Activated CD8-positive, alpha-beta T cell treated with anti-CD3 and anti-CD28 coated beads for 36 hours (primary cell): ENCODE data around the gene SPSB1. TPM values are rescaled to one million over a fixed set of nuclear protein-coding genes. Genes with fewer than 3 reads are reported as not detected.

Experiments
- ATAC-seq: fragments of 200-7000 bp; cut with Tn5 transposase; one replicate; pipeline ENCODE4 v1.10.0; 2021; ENCODE audit warnings: mild to moderate bottlenecking, moderate library complexity
- CTCF ChIA-PET: fragments of 350-600 bp; sonication (Branson Sonifier 250); formaldehyde crosslinking; loops from one replicate; lab custom pipeline; 2021; ENCODE audit warnings: antibody characterized with exemption; lab: Charles Lee
- POLR2A ChIA-PET: fragments of 350-600 bp; sonication (Branson Sonifier 250); formaldehyde crosslinking; loops from one replicate; lab custom pipeline; 2021; ENCODE audit warnings: antibody characterized with exemption; lab: Charles Lee
- DNase-seq: peaks from one replicate; pipeline ENCODE4 v3.0.0-alpha.2; 2020
- H3K27ac Mint-ChIP-seq: one replicate; pipeline ENCODE4 v1.8.0; 2021; ENCODE audit warnings: mild to moderate bottlenecking, mixed read lengths
- H3K27me3 Mint-ChIP-seq: one replicate; pipeline ENCODE4 v1.8.0; 2021; ENCODE audit warnings: mixed read lengths
- H3K36me3 Mint-ChIP-seq: one replicate; pipeline ENCODE4 v1.8.0; 2021; ENCODE audit warnings: low read depth, mixed read lengths
- H3K4me1 Mint-ChIP-seq: one replicate; pipeline ENCODE4 v1.8.0; 2021; ENCODE audit warnings: low read depth, mixed read lengths
- H3K4me3 Mint-ChIP-seq: one replicate; pipeline ENCODE4 v1.8.0; 2021; ENCODE audit warnings: mild to moderate bottlenecking, moderate library complexity, mixed read lengths
- H3K9me3 Mint-ChIP-seq: one replicate; pipeline ENCODE4 v1.8.0; 2021; ENCODE audit warnings: mixed read lengths
- intact Hi-C: fragments of 100-400 bp; cut with micrococcal nuclease; formaldehyde crosslinking; loops from one replicate; pipeline ENCODE4 v1.10.0; 2022
- total RNA-seq, 2 experiments: library from RNA; stranded (reverse); gene quantifications; one replicate each; pipeline ENCODE4 v1.2.3, GENCODE V29; 2021
- TF ChIP-seq, protein P1 (sequence below): fragments of 200-600 bp; IDR thresholded peaks from one replicate; pipeline ENCODE4 v1.8.0; 2022; ENCODE audit warnings: antibody characterized with exemption, mild to moderate bottlenecking

The SPSB1 gene
- total RNA-seq, 2 experiments from 2014 or later: 1.1 to 1.5 TPM

GRCh38 chr1:9341301-9341845 lies 48.7 kb downstream of the SPSB1 start:
- intact Hi-C loops: no loop called here
- ATAC-seq (no peak), DNase-seq (no peak)
- H3K27ac Mint-ChIP-seq: no peak overlapping the region
- H3K4me3 Mint-ChIP-seq: no peak overlapping the region
- ChIA-PET POLR2A (no interaction called here), CTCF (interaction anchor here (1.0 kb wide), 1 partner anchor 114 kb away, joined by 4 read pairs; no protein-coding TSS in a partner anchor)
- no peaks in the 10 kb centered on the region for H3K27me3 Mint-ChIP-seq
- H3K4me1 Mint-ChIP-seq: no peaks in the 10 kb centered on the region
- no peaks in the 10 kb centered on the region for H3K36me3 Mint-ChIP-seq
- TF ChIP-seq, protein P1, sequence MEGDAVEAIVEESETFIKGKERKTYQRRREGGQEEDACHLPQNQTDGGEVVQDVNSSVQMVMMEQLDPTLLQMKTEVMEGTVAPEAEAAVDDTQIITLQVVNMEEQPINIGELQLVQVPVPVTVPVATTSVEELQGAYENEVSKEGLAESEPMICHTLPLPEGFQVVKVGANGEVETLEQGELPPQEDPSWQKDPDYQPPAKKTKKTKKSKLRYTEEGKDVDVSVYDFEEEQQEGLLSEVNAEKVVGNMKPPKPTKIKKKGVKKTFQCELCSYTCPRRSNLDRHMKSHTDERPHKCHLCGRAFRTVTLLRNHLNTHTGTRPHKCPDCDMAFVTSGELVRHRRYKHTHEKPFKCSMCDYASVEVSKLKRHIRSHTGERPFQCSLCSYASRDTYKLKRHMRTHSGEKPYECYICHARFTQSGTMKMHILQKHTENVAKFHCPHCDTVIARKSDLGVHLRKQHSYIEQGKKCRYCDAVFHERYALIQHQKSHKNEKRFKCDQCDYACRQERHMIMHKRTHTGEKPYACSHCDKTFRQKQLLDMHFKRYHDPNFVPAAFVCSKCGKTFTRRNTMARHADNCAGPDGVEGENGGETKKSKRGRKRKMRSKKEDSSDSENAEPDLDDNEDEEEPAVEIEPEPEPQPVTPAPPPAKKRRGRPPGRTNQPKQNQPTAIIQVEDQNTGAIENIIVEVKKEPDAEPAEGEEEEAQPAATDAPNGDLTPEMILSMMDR: no peak
- H3K9me3 Mint-ChIP-seq: no peaks in the 10 kb centered on the region

DNA sequence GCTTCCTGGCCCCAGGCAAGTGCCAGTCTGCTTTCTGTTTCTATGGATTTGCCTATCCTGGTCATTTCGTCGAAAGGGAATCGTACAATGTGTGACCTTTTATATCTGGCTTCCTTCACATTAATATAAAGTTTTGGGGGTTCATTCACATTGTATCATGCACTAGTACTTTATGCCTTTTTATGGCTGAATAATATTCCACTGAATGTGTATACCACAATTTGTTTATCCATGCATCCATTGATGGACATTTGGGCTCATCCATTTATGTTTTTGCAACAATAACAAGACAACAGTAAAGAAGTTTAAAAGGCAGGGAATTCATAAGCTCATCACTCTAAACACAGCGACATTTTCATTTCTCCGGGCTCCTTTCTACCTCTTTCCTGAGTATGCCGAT lies 50.6 kb downstream of the SPSB1 start:
- Mint-ChIP-seq H3K36me3 (no peaks in the 10 kb centered on the region), H3K4me3 (no peak overlapping the region), H3K27ac (no peak overlapping the region), H3K4me1 (no peaks in the 10 kb centered on the region), H3K27me3 (no peaks in the 10 kb centered on the region), H3K9me3 (no peaks in the 10 kb centered on the region)
- CTCF ChIA-PET: no interaction called here
- intact Hi-C loops: no loop called here
- POLR2A ChIA-PET: no interaction called here
- ATAC-seq (no peak), DNase-seq (no peak)
- TF ChIP-seq, protein P1: no peak

DNA sequence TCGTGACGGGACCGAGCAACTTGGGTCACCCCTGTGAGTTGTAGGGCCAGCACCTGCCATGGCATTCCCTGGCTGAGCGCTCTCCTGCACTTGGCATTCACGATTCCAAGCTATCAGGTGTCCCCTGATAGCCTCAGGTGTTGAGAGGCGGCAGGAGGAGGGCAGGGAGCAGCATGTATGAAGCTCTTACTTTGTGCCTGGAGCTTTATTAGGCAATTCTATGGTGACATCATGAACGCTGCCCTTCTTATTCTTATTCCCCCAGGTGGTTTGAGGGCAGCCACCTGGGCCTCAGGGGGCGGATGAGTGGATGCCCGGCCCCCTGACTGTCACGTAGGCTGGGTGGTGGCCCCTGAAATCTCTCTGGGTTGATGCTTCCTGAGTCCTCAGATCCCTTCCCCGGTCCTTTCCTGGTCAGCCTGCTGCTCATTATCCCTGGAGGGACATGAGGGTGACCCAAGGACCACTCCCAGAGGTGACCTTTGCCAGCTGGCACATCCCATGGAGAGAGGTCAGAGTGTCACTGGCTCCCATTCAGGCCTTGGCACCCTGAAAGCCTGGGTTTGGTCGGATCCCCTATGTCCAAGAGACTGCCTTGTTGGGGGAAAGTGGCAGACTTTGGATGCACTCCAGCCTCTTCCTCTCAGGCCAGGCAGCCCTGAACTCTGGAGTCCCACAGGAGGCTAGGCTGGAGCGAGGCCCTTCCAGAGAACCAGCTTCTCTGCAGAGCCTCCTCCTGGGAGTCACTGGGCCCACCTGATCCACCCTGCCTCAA lies 51.9 kb downstream of the SPSB1 start:
- TF ChIP-seq, protein P1: no peak
- Mint-ChIP-seq H3K4me1 (no peaks in the 10 kb centered on the region), H3K27me3 (no peaks in the 10 kb centered on the region), H3K27ac (no peak overlapping the region), H3K4me3 (no peak overlapping the region), H3K36me3 (no peaks in the 10 kb centered on the region), H3K9me3 (no peaks in the 10 kb centered on the region)
- DNase-seq (no peak), ATAC-seq (no peak)
- ChIA-PET POLR2A (no interaction called here), CTCF (interaction anchor here (2.0 kb wide), 1 partner anchor 78 kb away, joined by 4 read pairs; no protein-coding TSS in a partner anchor)
- intact Hi-C loops: no loop called here

DNA sequence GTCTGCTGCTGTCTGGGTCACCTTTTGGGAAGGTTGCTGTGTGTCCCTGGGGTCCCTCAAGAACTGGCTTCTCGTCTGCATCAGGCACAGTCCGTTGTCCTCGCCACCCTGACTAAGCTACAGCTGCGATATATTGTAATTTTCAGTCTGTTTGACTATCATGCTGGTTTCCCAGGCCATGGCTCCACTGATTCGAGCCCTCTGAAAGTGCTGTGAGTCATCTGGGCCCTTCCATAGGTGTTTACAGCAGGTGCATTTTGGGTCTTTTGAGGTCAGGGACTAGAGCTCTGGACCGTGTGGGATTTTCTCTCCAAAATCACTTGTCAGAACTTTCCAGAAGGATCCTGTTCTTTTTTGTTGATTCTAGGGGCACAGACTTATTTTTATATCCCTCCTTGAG lies 52.8 kb downstream of the SPSB1 start:
- ATAC-seq: no peak
- Mint-ChIP-seq H3K9me3 (no peaks in the 10 kb centered on the region), H3K36me3 (no peaks in the 10 kb centered on the region), H3K4me3 (no peak overlapping the region), H3K27me3 (no peaks in the 10 kb centered on the region), H3K4me1 (no peaks in the 10 kb centered on the region), H3K27ac (no peak overlapping the region)
- no peak for DNase-seq
- intact Hi-C loops: no loop called here
- TF ChIP-seq, protein P1: no peak
- CTCF ChIA-PET: interaction anchor here (2.0 kb wide), 1 partner anchor 79 kb away, joined by 4 read pairs; no protein-coding TSS in a partner anchor
- POLR2A ChIA-PET: no interaction called here

DNA sequence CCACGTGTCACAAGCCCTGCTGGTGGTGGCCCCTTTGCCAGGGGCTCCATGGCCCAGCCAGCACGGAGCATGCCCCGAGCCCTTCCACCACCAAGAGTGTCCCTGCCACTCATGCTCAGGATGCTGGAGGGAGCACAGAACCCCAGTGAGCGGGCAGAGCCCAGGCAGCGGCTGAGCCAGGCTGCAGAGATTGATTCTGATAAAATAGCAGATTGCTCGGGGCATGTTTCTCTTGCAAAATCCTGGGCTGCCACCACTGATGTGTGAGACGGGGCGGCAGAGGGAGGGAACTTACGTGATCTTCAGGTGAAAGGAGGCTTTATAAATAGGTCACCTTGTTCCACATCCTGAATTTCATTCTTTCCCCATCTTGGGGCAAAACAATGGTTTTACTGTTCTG lies 53.2 kb downstream of the SPSB1 start:
- H3K36me3 Mint-ChIP-seq: no peaks in the 10 kb centered on the region
- POLR2A ChIA-PET: no interaction called here
- no peaks in the 10 kb centered on the region for H3K4me1 Mint-ChIP-seq
- no peaks in the 10 kb centered on the region for H3K27me3 Mint-ChIP-seq
- H3K9me3 Mint-ChIP-seq: no peaks in the 10 kb centered on the region
- intact Hi-C loops: no loop called here
- DNase-seq (no peak), ATAC-seq (no peak)
- CTCF ChIA-PET: interaction anchor here (2.0 kb wide), 1 partner anchor 79 kb away, joined by 4 read pairs; no protein-coding TSS in a partner anchor
- TF ChIP-seq, protein P1: no peak
- no peak overlapping the region for H3K27ac Mint-ChIP-seq
- H3K4me3 Mint-ChIP-seq: no peak overlapping the region
